Neural cell (in vitro differentiated cells): Measurements from ENCODE around the gene TM9SF3. TPM values are rescaled to one million over a fixed set of nuclear protein-coding genes. Genes with fewer than 3 reads are reported as not detected.

Source experiments
- H2AFZ ChIP-seq: fragments of 200-600, 300-800 bp; sonication (generic), shearing (Covaris generic); 2 replicates; pipeline ENCODE4 v1.6.0; 2014; ENCODE audit warnings: low read depth, mild to moderate bottlenecking, antibody characterized with exemption, low read length, moderate library complexity
- H3F3A ChIP-seq: fragments of 200-600 bp; shearing (Covaris generic); 2 replicates; pipeline ENCODE4 v1.6.1; 2016; ENCODE audit warnings: mild to moderate bottlenecking, moderate library complexity, mixed read lengths, antibody characterized with exemption, low read length; ENCODE audit not compliant: insufficient read depth, poor library complexity, severe bottlenecking
- H3K27ac ChIP-seq: fragments of 200-600, 300-800 bp; sonication (generic), shearing (Covaris generic); 2 replicates; pipeline ENCODE4 v1.5.1; 2014; ENCODE audit warnings: mild to moderate bottlenecking, low read length, moderate library complexity
- H3K27me3 ChIP-seq: fragments of 300-800, 200-600 bp; sonication (generic), shearing (Covaris generic); 2 replicates; pipeline ENCODE4 v1.6.0; 2014; ENCODE audit warnings: mild to moderate bottlenecking, low read depth, low read length, moderate library complexity; ENCODE audit not compliant: insufficient read depth
- H3K36me3 ChIP-seq: fragments of 300-800, 200-600 bp; sonication (generic), shearing (Covaris generic); 2 replicates; pipeline ENCODE4 v1.5.1; 2014; ENCODE audit warnings: mild to moderate bottlenecking, antibody characterized with exemption, low read length, moderate library complexity; ENCODE audit not compliant: insufficient read depth
- H3K4me2 ChIP-seq: fragments of 300-800, 200-600 bp; sonication (generic), shearing (Covaris generic); 2 replicates; pipeline ENCODE4 v1.6.0; 2014; ENCODE audit warnings: mild to moderate bottlenecking, low read length
- H3K4me3 ChIP-seq: fragments of 300-800, 200-600 bp; sonication (generic), shearing (Covaris generic); 2 replicates; pipeline ENCODE4 v1.5.1; 2014; ENCODE audit warnings: mild to moderate bottlenecking, low read length, moderate library complexity
- H3K79me2 ChIP-seq: fragments of 200-600 bp; shearing (Covaris generic); replicated peaks from 2 replicates; pipeline ENCODE4 v1.6.0; 2014; ENCODE audit warnings: mild to moderate bottlenecking, low read length, moderate library complexity; ENCODE audit not compliant: insufficient read depth
- H3K9ac ChIP-seq: fragments of 300-800, 200-600 bp; sonication (generic), shearing (Covaris generic); 2 replicates; pipeline ENCODE4 v1.6.1; 2016; ENCODE audit warnings: mild to moderate bottlenecking, low read length, mixed read lengths
- H3K9me2 ChIP-seq: fragments of 200-600 bp; shearing (Covaris generic); 2 replicates; pipeline ENCODE4 v1.6.1; 2016; ENCODE audit warnings: mild to moderate bottlenecking, low read length, mixed read lengths; ENCODE audit not compliant: insufficient read depth
- H3K9me3 ChIP-seq: fragments of 200-600, 300-800 bp; sonication (generic), shearing (Covaris generic); 2 replicates; pipeline ENCODE4 v1.6.1; 2016; ENCODE audit warnings: mild to moderate bottlenecking, mixed run types, low read length, moderate library complexity, mixed read lengths
- H4K20me1 ChIP-seq: fragments of 200-600 bp; shearing (Covaris generic); 2 replicates; pipeline ENCODE4 v1.6.1; 2016; ENCODE audit warnings: mild to moderate bottlenecking, mixed run types; ENCODE audit not compliant: insufficient read depth
- EP300 ChIP-seq: fragments of 450-650 bp; conservative IDR thresholded peaks from 2 replicates; pipeline ENCODE4 v1.6.1; 2014; ENCODE audit warnings: antibody characterized with exemption, mild to moderate bottlenecking, moderate library complexity; ENCODE audit not compliant: poor library complexity, severe bottlenecking
- EZH2 ChIP-seq: fragments of 200-600, 300-800 bp; shearing (Covaris generic), sonication (generic); IDR thresholded peaks from 2 replicates; pipeline ENCODE4 v1.6.1; 2014; ENCODE audit warnings: antibody characterized with exemption, low read length, borderline replicate concordance, mild to moderate bottlenecking; ENCODE audit not compliant: insufficient read depth, poor library complexity, severe bottlenecking
- MXI1 ChIP-seq: fragments of 450-650 bp; conservative IDR thresholded peaks from 2 replicates; pipeline ENCODE4 v1.6.1; 2014; ENCODE audit warnings: antibody characterized with exemption, mild to moderate bottlenecking; ENCODE audit not compliant: poor library complexity, severe bottlenecking
- POLR2AphosphoS5 ChIP-seq: IDR thresholded peaks from 2 replicates; pipeline ENCODE4 v1.6.1; 2012
- RAD21 ChIP-seq: fragments of 450-650 bp; conservative IDR thresholded peaks from 2 replicates; pipeline ENCODE4 v1.6.1; 2014; ENCODE audit warnings: antibody characterized with exemption, mild to moderate bottlenecking, moderate library complexity
- REST ChIP-seq: IDR thresholded peaks from 2 replicates; pipeline ENCODE4 v1.6.1; 2012; ENCODE audit warnings: borderline replicate concordance
- SMC3 ChIP-seq: fragments of 450-650 bp; conservative IDR thresholded peaks from 2 replicates; pipeline ENCODE4 v1.6.1; 2014; ENCODE audit warnings: antibody characterized with exemption, mild to moderate bottlenecking, moderate library complexity; ENCODE audit not compliant: poor library complexity
- TAF1 ChIP-seq: IDR thresholded peaks from 2 replicates; pipeline ENCODE4 v1.6.1; 2012; ENCODE audit warnings: low read depth
- polyA plus RNA-seq: library from polyadenylated mRNA; depleted of rRNA; stranded (reverse); fragments of >200 nt; gene quantifications from 2 replicates; pipeline ENCODE4 v1.2.3, GENCODE V29; 2014
- TF ChIP-seq, protein P1 (sequence below): fragments of 450-650 bp; IDR thresholded peaks from 2 replicates; pipeline ENCODE4 v1.5.1; 2014; ENCODE audit warnings: antibody characterized with exemption, mild to moderate bottlenecking, moderate library complexity; ENCODE audit not compliant: poor library complexity, severe bottlenecking

Gene TM9SF3
- polyA plus RNA-seq, 1 donor from 2014 or later, result 66.4 TPM

DNA sequence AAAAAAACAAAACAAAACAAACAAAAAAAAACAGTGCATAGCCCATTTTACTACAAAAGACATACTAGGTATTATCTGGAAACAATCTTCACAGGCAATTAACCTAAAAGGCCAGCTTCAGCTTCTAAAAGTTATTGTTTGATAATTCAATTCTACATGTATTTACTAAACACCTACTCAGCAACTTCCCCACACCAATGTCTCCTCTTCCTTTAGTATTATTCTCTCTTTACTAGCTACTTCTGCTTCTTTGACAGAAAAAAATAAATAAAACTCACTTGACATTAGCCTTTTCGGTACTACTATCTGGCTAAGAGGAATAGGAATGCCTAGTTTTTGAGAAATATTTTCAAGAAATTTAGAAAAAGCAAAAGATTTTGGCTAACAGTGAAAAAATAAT, 2.8 kb downstream of the TM9SF3 start:
- Histone ChIP-seq H3K9me3 (no peaks in the 10 kb centered on the region), H3K27me3 (no peaks in the 10 kb centered on the region), H2AFZ (no peak overlapping the region), H3K79me2 (peaks cover 60% of the 10 kb centered on the region), H3K27ac (no peak overlapping the region), H3F3A (no peaks in the 10 kb centered on the region), H3K9me2 (no peaks in the 10 kb centered on the region), H3K4me2 (no peak overlapping the region), H3K9ac (no peak overlapping the region), H4K20me1 (no peaks in the 10 kb centered on the region), H3K4me3 (no peak overlapping the region), H3K36me3 (no peaks in the 10 kb centered on the region)
- TF ChIP-seq MXI1, result no peak
- TF ChIP-seq RAD21, result no peak
- TF ChIP-seq, protein P1, sequence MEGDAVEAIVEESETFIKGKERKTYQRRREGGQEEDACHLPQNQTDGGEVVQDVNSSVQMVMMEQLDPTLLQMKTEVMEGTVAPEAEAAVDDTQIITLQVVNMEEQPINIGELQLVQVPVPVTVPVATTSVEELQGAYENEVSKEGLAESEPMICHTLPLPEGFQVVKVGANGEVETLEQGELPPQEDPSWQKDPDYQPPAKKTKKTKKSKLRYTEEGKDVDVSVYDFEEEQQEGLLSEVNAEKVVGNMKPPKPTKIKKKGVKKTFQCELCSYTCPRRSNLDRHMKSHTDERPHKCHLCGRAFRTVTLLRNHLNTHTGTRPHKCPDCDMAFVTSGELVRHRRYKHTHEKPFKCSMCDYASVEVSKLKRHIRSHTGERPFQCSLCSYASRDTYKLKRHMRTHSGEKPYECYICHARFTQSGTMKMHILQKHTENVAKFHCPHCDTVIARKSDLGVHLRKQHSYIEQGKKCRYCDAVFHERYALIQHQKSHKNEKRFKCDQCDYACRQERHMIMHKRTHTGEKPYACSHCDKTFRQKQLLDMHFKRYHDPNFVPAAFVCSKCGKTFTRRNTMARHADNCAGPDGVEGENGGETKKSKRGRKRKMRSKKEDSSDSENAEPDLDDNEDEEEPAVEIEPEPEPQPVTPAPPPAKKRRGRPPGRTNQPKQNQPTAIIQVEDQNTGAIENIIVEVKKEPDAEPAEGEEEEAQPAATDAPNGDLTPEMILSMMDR, result no peak
- no peak for TF ChIP-seq POLR2AphosphoS5
- no peak for TF ChIP-seq TAF1
- TF ChIP-seq REST, result no peak
- no peak for TF ChIP-seq EZH2
- no peak for TF ChIP-seq EP300
- no peak for TF ChIP-seq SMC3

DNA sequence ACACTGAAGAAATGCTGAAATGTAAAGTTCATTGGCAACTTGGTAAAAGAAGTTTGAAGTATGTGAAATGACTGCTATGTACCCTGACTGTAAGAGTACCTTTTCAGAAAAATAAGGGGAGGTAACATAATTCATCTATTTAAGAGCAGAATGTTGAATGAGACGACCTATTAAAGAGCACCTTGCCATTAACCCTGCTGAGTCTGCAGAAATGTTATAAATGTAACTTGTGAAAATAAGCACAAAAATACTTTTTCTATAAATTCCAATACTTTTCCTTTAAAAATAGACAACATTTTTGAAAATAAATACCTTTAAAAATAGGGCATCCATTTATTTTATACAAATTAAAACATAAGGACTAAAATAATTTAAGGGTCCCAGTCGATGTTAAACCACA, 7.7 kb downstream of the TM9SF3 start:
- no peaks in the 10 kb centered on the region for H3F3A ChIP-seq
- H3K4me2 ChIP-seq, result no peak overlapping the region
- H3K9me3 ChIP-seq, result no peaks in the 10 kb centered on the region
- H2AFZ ChIP-seq, result no peak overlapping the region
- H4K20me1 ChIP-seq, result no peaks in the 10 kb centered on the region
- no peak overlapping the region for H3K9ac ChIP-seq
- H3K4me3 ChIP-seq, result no peak overlapping the region
- TF ChIP-seq RAD21, result no peak
- TF ChIP-seq, protein P1, result no peak
- no peak for TF ChIP-seq POLR2AphosphoS5
- no peak for TF ChIP-seq REST
- no peak for TF ChIP-seq TAF1
- TF ChIP-seq MXI1, result no peak
- no peak for TF ChIP-seq EZH2
- TF ChIP-seq EP300, result no peak
- no peak for TF ChIP-seq SMC3
- no peaks in the 10 kb centered on the region for H3K27me3 ChIP-seq
- H3K36me3 ChIP-seq, result no peaks in the 10 kb centered on the region
- no peaks in the 10 kb centered on the region for H3K9me2 ChIP-seq
- H3K79me2 ChIP-seq, result peaks cover 77% of the 10 kb centered on the region
- H3K27ac ChIP-seq, result no peak overlapping the region
